Measurements from ENCODE around the gene BEND6.
A peak's percentile ranks its signal among the peaks of the same experiment; 100 is the strongest.
"Not testable (repeated sequence)": the region's sequence is repeated elsewhere in the genome, so short reads cannot be mapped to it uniquely, and the experiment has no call there.

BEND6 gene

GRCh38 chr6:57033228-57033627 lies 78.3 kb downstream of the BEND6 start:
- no peak for DNase-seq (ENCODE audit: low spot score)

GRCh38 chr6:57035549-57035948 lies 80.6 kb downstream of the BEND6 start:
- no peak for DNase-seq (ENCODE audit: low spot score)

GRCh38 chr6:57038906-57039305 lies 84.0 kb downstream of the BEND6 start:
- no peak for DNase-seq (ENCODE audit: low spot score)

GRCh38 chr6:57040011-57040410 lies 85.1 kb downstream of the BEND6 start:
- peak; percentile 12 for DNase-seq (ENCODE audit: low spot score)

GRCh38 chr6:57044061-57044460 lies 89.2 kb downstream of the BEND6 start:
- DNase-seq (ENCODE audit: low spot score), result not testable (repeated sequence)

- DNase-seq (ENCODE audit: low spot score), result no peak
Observed at GRCh38 chr6:57044568-57044967, 89.7 kb downstream of the BEND6 start.

GRCh38 chr6:57046332-57047256 lies 91.7 kb downstream of the BEND6 start, which contains the start of gene KIAA1586:
Gene KIAA1586, plus strand, starts transcription at chr6:57046693. Its CDS starts 63 bp downstream, at chr6:57046756.
- DNase-seq (ENCODE audit: low spot score), result peak; percentile 95

GRCh38 chr6:57047257-57047585 lies 92.3 kb downstream of the BEND6 start:
- not testable (repeated sequence) for DNase-seq (ENCODE audit: low spot score)

- DNase-seq (ENCODE audit: low spot score), result not testable (repeated sequence)
Observed at GRCh38 chr6:57047859-57048258, 93.0 kb downstream of the BEND6 start.

GRCh38 chr6:57048577-57048976 lies 93.7 kb downstream of the BEND6 start:
- no peak for DNase-seq (ENCODE audit: low spot score)

- no peak for DNase-seq (ENCODE audit: low spot score)
Observed at GRCh38 chr6:57063847-57064246, 108.9 kb downstream of the BEND6 start.

GRCh38 chr6:57064809-57065208 lies 109.9 kb downstream of the BEND6 start:
- no peak for DNase-seq (ENCODE audit: low spot score)

- DNase-seq (ENCODE audit: low spot score), result no peak
Observed at GRCh38 chr6:57068061-57068460, 113.2 kb downstream of the BEND6 start.

- DNase-seq (ENCODE audit: low spot score), result no peak
Observed at GRCh38 chr6:57069228-57069627, 114.3 kb downstream of the BEND6 start.

- DNase-seq (ENCODE audit: low spot score), result no peak
Observed at GRCh38 chr6:57069920-57070331, 115.0 kb downstream of the BEND6 start.

- DNase-seq (ENCODE audit: low spot score), result no peak
Observed at GRCh38 chr6:57072108-57072507, 117.2 kb downstream of the BEND6 start.

GRCh38 chr6:57074383-57074782 lies 119.5 kb downstream of the BEND6 start:
- DNase-seq (ENCODE audit: low spot score), result no peak

- no peak for DNase-seq (ENCODE audit: low spot score)
Observed at GRCh38 chr6:57075092-57075491, 120.2 kb downstream of the BEND6 start.

Small RNA genes lying within 50 kb of the gene (small RNA-seq; reads per million reads assigned to genes)
- gene FTH1P15, result 0 reads per million in 2 experiments
- 0 reads per million in 2 experiments for gene RNU6-626P

Data from SK-N-DZ (cell line).